Skin epidermis (tissue), 12 donors: Measurements from ENCODE around the gene SKAP2.
"Not testable (repeated sequence)": the region's sequence is repeated elsewhere in the genome, so short reads cannot be mapped to it uniquely, and the experiment has no call there.

Experiments
- H3K27ac ChIP-seq, 21 experiments: fragments of 200-600 bp; sonication (generic) in 11 of 21; one replicate each; pipeline ENCODE4 v1.5.0; 2020; ENCODE audit warnings: mild to moderate bottlenecking in 3 of 21, inconsistent platforms in 2 of 21, moderate library complexity in 2 of 21
- H3K4me3 ChIP-seq, 7 experiments: fragments of 200-600 bp; sonication (generic) in 2 of 7; one replicate each; pipeline ENCODE4 v1.5.0; 2020; ENCODE audit warnings: inconsistent platforms in 2 of 7, mild to moderate bottlenecking in 2 of 7, moderate library complexity in 1 of 7

SKAP2 gene

DNA sequence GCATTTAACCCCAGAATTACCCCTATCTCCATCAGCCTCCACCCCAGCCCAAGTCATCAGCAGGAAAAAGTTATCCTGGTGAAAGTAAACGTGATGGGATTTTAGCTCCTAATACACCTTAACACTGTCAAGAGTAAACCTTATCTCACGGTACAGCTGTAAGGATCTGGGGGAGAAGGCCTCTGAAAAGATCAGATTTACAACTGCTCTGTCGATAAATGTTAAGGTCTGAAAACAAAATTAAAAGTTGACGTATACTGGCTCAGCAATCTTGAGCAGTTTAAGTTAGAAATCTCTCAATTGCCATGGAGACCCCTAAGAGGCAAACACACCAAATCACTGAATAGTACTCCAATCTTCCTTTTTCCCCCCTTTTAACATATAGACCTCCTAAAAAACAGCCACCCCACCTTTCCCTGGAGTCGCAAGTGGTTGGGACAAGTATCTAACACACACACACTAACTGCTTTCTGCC lies 6.1 kb downstream of the SKAP2 start:
- peak overlapping the region in 3 of 21 experiments; percentile 32 to 71 (median 70) for H3K27ac ChIP-seq
- H3K4me3 ChIP-seq, result no peak overlapping the region

DNA sequence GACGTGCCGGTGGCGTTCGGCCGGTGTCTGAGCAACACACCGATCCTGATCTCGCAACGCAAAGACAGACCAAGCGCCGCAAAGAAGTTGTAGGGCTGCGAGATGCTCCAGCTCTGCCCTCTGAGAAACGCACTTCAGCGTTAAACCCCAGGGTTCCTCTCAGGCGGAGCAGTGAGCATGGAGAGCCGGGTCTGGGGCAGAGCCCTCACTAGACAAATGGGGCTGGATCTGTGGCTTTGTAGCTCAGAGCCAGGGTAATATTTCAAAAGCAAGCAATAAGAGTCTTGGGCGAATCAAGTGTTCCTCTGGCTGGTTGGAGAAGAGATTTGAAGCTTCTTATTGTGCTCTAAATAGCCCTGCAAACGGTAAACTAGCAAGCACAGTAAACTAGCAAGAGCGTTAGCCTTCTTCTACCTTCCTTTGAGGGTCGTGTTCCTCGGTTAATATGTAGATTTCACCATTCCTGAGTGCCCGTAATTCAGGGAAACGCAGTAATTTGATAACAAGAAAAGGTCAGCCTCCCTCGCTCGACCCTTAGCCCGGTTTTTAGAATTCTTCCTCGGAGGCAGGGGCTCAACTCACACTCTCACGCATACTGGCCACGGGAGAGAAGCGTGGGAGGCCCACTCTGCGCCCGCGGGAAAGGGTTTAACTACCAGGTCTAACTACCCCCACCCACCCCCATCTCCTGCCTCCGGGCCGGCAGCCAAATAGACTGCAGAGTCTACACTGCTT lies 6.7 kb downstream of the SKAP2 start:
- Histone ChIP-seq H3K4me3 (peak overlapping the region in 2 of 7 experiments; percentile 27 to 32), H3K27ac (peak overlapping the region in 7 of 21 experiments; percentile 1 to 71 (median 56))

DNA sequence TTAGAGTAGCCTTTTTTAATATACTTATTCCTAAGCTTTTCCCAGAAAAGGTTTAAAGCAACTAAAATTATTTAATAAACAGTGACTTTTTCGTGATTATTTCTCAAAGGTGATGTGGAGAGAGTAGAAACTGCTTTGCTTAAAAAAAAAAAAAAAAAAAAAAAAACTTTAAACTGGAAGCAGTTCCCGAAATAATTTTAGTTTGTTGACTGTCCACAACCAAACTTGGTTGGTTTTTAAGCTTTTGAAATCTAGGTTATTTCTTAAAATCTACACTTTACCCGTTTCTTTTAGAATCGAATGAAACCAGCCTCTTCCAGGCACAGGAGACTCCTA lies 7.3 kb downstream of the SKAP2 start:
- H3K27ac ChIP-seq, result peak overlapping the region in 6 of 21 experiments; percentile 1 to 71 (median 62)

DNA sequence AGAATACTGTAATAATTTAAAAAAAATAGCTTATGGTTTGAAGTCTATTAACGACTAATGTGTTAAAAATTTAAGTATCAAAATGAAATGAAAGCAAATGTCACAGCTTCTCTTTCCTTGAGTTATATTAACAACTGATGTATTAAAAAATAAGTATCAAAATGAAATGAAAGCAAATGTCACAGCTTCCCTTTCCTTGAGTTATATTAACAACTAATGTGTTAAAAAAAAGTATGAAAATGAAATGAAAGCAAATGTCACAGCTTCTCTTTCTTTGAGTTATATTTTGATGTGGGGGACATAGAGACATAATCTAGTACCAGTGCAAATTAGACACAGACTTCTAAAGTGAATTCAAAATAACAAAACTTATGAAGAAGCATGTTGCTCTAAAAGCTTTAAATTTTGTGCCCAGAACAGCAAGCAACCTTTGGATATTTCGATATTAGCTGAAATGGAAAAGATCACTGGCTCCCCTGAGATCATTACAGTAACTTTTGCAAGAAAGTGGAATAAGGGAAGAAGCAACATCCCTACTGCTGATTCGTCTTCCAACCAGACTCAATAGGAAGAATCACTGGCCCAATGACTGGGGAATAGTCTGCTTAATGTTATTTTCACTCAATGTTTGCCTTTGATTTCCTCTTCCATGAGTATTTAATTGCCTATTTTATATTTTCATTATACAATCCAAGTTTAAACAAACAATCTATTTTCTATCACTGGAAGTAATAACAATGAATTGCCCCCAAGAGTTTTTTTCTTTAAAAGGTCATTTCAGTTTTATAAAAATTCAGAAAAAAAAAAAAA lies 8.0 kb downstream of the SKAP2 start:
- Histone ChIP-seq H3K4me3 (no peak overlapping the region), H3K27ac (peak overlapping the region in 1 of 21 experiments; percentile 70)

More for the DNA sequence above, 7.3 kb downstream of the SKAP2 start:
- peak overlapping the region in 2 of 7 experiments; percentile 27 to 32 for H3K4me3 ChIP-seq

DNA sequence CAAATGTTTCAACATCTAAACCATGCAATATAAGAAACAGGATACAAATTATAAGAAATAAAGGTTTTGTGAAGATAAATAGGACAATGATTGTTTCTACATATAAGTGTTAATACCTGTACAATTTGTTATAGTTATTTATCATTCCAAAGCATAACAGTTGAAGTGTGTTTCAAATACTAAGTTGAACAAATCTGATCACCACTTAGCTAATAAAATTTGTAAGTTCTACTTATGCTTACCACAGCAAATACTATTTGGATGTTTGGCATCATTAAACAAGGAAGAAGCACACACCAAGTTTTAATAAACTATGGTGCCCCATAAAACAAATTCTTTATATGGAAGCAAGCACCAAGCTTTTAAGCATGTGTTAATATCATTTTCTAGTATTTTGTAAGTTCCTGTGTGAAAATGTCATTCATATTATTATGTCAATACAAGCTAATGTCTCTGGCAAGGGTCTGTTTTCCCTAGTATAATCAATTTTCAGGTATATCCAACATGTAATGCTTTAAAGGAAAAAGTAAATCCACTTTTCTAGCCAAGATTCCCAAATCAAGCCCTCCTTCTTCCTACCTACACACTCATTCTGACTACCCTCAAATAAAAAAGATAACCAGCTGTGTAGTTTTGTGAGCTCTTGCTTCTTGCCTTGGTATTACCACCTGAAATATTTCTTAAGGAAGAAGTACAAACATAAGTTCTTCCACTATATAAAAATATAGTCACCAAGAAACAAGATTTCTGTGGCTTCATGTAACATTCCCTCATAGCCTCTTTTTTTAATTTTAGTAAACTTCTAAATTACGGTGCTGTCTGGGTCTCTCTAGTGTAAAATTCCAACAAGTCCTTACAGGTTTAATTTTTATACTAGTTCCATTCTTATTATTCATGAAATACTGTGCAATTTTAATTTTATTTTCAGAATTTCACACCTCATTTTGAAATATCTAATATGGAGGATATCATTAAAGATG lies 9.2 kb downstream of the SKAP2 start:
- H3K27ac ChIP-seq, result peak overlapping the region in 1 of 21 experiments; percentile 70
- no peak overlapping the region for H3K4me3 ChIP-seq

DNA sequence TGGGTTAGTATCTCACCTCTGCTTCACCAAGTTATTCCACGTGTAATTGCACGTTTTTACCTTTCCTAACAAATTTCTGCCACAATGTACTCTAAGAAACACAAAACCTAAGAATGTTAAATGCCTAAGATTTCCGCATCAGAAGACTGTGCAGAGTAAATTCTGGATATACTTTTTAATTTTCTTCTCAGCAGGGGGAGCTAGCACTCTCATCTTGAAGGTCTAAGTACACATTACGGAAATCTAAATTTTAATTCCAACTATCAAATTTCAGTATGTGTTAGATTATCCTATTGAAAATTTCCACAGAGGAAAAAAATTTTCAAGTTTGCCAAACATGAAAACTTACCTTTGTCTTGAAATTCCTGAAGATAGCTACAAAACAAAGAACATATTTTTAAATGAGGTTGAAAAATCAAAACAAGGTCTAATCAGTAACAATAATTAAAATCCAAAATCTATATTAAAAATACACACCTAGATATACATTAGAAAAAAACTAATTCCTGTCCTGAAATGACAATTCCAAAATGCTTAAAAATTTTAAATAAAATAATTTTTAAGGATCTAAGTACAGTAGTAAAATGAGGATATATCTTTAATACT lies 10.5 kb downstream of the SKAP2 start:
- Histone ChIP-seq H3K27ac (no peak overlapping the region), H3K4me3 (no peak overlapping the region)

DNA sequence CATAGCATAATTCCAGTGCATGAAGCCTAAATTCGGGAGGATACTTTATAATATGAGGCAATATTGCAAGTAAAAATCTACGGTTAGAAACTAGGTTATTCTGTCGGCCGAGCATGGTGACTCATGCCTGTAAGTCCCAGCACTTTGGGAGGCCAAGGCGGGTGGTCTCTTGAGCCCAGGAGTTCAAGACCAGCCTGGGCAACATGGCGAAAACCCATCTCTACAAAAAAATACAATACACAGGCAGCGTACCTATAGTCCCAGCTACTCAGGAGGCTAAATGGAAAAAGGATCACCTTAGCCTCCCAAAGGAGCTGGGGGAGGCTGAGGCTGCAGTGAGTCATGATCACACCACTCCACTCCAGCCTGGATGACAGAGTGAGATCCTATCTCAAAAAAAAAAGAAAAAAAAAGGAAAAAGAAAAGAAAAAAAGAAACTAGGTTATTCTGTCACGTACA lies 14.2 kb downstream of the SKAP2 start:
- H3K27ac ChIP-seq, result no peak overlapping the region
- no peak overlapping the region for H3K4me3 ChIP-seq

DNA sequence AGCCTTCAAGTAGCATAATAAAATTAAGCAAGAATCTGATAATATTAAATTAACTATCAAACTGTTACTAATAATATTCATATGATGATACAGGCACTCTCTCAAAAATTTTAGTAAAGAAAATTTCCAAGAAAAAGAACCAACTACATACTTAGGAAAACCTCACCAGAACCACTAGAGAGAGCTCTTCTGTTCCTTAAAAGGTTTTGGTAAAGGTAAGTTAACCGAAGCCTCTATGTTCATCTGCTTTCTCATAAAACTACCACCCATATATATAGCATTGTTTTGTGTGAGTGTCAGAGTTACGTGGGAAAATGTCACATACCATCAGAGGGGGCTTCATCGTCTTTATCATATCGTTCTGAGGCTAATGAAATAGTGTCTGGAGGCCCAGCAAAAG lies 20.7 kb downstream of the SKAP2 start:
- no peak overlapping the region for H3K27ac ChIP-seq
- no peak overlapping the region for H3K4me3 ChIP-seq

DNA sequence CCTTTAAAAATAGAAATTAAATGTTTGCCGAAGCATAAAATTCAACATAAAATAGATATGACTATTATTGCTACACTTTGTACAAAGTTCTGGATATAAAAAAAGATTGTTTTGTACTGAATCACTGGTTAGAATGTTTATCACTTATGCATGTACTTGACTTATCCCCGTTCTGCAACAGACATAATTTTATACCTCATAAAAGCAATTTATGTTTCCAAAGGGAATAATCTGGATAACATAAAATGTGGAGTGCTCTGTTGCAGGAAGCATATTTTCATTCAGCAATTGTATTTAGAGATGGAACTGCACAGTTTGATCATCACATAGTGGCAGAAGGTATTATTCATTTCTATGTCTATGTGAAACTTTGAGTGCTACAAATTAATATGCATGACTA lies 21.5 kb downstream of the SKAP2 start:
- Histone ChIP-seq H3K4me3 (no peak overlapping the region), H3K27ac (no peak overlapping the region)

DNA sequence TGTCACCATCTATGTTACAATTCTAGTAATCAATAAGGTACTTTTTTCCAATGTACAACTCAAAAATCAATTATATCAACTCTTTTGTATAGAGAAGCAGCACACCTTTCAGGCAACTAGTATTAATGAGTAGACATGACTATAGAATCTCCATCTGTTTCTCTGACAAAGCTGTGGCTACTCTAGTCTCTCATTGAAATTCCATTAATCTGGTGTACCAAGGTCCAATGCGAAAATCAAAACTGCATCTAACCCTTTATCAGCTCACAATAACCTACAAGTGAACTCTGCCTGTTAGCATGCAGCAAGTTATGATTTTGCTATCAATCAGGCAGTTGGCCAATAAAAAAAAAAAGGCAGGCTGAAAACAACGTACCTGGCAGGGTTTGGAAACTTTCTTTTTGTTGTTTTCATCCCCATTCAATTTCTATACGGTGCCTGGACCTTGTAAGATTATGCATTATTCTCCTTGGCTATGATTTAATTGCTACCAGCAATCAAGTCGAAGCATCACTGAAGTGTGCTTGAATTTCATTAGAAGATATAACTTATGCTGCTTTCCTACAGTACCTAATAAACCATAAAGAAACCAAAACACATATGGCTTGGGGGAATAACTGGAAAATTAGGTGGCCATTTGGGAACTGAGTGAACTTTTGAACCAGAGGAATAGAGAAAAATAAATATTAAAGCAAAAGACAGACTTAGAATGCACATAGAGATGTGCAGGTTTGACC lies 23.2 kb downstream of the SKAP2 start:
- no peak overlapping the region for H3K27ac ChIP-seq
- no peak overlapping the region for H3K4me3 ChIP-seq

DNA sequence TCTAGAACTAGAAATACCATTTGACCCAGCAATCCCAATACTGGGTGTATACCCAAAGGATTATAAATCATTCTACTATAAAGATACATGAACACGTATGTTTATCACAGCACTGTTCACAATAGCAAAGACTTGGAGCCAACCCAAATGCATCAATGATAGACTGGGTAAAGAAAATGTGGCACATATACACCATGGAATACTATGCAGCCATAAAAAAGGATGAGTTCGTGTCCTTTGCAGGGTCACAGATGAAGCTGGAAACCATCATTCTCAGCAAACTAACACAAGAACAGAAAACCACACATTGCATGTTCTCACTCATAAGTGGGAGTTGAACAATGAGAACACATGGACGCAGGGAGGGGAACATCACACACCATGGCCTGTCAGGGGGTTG lies 27.6 kb downstream of the SKAP2 start:
- H3K27ac ChIP-seq, H3K4me3 ChIP-seq: not testable (repeated sequence)

DNA sequence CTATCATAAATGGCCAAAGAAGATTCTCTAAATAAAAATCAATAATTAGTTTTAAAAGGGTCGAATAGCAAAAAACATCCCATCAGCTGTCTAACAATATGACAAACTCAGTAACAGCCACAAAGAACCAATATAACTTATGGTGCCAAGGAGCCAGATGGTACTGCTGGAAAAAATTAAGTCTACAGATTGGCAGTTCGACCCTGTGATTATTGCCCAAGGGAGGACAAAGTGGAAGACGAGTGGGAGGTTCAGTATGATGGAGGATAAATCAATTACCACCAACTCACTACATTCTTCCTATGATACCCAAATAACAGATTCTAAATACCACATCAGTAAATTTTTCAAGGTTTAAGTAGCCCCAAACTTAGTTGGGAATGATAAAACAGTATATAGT lies 49.0 kb downstream of the SKAP2 start:
- no peak overlapping the region for H3K27ac ChIP-seq

DNA sequence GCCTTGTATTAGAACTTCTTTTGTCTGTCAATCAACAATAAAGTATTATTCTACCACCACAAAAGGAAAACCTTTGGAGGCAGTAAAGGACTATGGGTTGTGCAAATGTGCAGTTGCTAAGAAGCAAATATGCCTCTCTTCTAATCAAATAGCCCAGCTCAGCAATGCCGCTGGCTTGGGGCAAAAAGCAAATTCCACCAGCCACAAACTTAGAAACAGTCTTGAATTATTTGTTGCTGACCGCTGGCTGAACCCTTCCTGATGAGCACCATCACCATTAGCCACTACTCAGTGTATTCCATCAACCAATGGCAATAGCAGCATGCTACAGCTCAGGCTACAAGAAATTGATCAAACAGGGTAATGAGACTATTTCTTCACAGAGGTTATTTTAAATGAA lies 51.0 kb downstream of the SKAP2 start:
- no peak overlapping the region for H3K27ac ChIP-seq
- H3K4me3 ChIP-seq, result no peak overlapping the region

More for the DNA sequence above, 49.0 kb downstream of the SKAP2 start:
- no peak overlapping the region for H3K4me3 ChIP-seq

DNA sequence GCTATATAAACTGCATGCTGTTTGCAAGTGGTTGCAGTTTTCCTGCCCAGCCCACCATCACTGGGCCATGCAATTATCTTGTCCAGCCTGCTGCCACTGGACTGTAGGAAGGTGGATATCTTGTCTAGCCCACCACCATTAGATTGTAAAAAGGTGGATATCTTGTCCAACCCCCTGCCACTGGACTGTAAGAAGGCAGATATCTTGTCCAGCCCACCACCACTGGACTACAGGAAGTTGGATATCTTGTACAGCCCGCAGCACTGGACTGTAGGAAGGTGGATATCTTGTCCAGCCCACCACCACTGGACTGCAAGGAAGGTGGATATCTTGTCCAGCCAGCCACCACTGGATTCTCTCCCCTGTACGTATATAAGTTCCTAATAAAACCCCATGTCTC lies 69.8 kb downstream of the SKAP2 start:
- Histone ChIP-seq H3K4me3 (no peak overlapping the region), H3K27ac (no peak overlapping the region)

DNA sequence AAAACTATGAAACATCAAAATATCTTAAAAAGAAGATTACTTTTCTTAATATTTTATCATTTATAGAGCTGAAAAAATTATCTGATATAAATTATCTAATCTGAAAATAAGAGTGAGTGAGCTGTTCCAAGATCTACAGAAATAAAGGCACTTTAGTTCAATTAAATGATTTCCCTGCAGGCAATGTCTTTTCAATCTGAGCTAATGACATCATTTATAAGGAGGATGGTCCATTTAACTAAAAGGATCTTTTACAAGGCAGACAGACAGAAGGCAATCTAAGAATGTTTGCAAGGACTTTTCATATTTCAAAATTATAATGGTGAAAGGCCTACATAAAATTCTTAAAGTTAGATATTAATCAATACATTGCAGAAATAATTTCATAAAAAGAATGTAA lies 71.8 kb downstream of the SKAP2 start:
- H3K4me3 ChIP-seq, result no peak overlapping the region
- no peak overlapping the region for H3K27ac ChIP-seq

DNA sequence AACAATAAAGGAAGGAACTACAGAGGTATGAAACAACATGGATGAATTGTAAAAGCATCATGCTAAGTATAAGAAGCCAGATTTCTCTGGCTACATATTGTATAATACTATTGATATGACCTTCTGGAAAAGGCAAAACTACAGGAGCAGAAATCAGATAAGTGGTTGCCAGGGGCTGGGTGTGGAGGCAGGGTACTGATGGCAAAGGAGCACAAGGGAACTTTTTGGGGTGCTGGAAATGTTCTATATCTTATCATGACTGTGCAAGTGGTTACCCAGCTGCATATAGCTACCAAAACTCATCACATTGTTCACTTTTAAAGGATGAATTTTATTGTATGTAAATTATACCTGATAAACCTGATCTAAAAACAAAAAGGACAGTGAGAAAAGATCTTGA lies 72.4 kb downstream of the SKAP2 start:
- Histone ChIP-seq H3K27ac (no peak overlapping the region), H3K4me3 (no peak overlapping the region)

DNA sequence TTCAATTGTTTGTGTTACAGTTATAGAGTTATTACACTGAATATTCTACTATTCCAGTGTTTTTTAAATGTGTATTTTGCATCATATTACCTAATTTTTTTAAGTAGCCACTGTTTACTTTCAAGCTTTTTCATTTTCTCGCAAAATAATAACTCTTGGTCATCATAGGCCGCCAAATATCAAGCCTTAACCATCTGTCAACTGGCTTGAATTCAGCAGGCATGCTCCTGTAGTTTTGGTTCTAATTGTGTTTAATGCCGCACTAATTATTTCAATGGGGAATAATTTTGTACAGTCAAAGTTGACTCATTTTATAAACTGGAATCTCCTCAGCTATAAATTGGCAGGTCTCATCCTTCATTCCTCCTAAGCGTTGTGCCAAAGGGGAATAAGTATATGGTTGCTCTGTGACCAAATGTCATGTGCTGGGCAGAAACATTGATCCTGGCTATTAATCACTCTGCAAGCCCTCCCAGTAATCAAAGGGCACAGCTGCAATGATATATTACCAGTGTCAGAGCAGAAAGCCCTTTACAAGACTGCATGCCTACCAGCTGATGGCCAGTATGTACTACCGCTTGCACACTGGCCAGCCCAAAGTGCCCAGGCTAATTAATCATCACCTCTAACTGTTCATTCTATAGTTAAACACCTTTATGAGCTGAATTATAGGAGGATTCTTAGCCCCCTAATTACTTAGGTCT lies 74.8 kb downstream of the SKAP2 start:
- Histone ChIP-seq H3K27ac (no peak overlapping the region), H3K4me3 (no peak overlapping the region)

DNA sequence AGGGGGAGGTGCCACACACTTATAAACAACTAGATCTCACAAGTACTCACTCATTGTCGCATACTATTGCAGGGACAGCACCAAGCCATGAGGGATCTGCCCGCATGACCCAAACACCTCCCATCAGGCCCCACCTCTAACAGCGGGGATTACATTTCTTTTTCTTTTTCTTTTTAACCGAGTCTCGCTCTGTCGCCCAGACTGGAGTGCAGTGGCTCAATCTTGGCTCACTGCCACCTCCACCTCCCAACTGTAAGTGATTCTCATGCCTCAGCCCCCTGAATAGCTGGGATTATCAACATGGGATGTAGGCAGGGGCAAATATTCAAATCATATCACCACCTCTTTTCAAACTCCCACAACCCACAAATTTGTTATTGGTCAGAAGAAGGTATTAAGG lies 76.7 kb downstream of the SKAP2 start:
- Histone ChIP-seq H3K27ac (no peak overlapping the region), H3K4me3 (no peak overlapping the region)
